Parathyroid adenoma (tissue), 2 donors: ENCODE measurements around the gene EMX1.

Experiments
- H2AFZ ChIP-seq: fragments of 300-600 bp; sonication (generic); one replicate; pipeline ENCODE4 v1.7.0; 2017; ENCODE audit warnings: antibody characterized with exemption, mild to moderate bottlenecking
- H3K27ac ChIP-seq: fragments of 300-600 bp; sonication (generic); one replicate; pipeline ENCODE4 v1.7.0; 2017
- H3K27me3 ChIP-seq: fragments of 300-600 bp; sonication (generic); one replicate; pipeline ENCODE4 v1.7.0; 2017; ENCODE audit warnings: low read length; ENCODE audit not compliant: control insufficient read depth, insufficient read depth
- H3K36me3 ChIP-seq: fragments of 300-600 bp; sonication (generic); one replicate; pipeline ENCODE4 v1.7.0; 2017; ENCODE audit warnings: low read length; ENCODE audit not compliant: control insufficient read depth, insufficient read depth
- H3K4me1 ChIP-seq: fragments of 300-600 bp; sonication (generic); one replicate; pipeline ENCODE4 v1.7.0; 2017; ENCODE audit warnings: control low read depth
- H3K4me2 ChIP-seq: fragments of 300-600 bp; sonication (generic); one replicate; pipeline ENCODE4 v1.7.0; 2017; ENCODE audit warnings: low read length
- H3K4me3 ChIP-seq: fragments of 300-600 bp; sonication (generic); one replicate; pipeline ENCODE4 v1.7.0; 2017; ENCODE audit warnings: low read depth, low read length
- H3K79me2 ChIP-seq: fragments of 300-600 bp; sonication (generic); one replicate; pipeline ENCODE4 v1.7.0; 2017; ENCODE audit warnings: control low read depth
- H3K9ac ChIP-seq: fragments of 300-600 bp; sonication (generic); one replicate; pipeline ENCODE4 v1.7.0; 2017; ENCODE audit warnings: mild to moderate bottlenecking
- H3K9me3 ChIP-seq: fragments of 300-600 bp; sonication (generic); one replicate; pipeline ENCODE4 v1.7.0; 2017; ENCODE audit warnings: low read length; ENCODE audit not compliant: control insufficient read depth
- TF ChIP-seq, protein P1 (sequence below): fragments of 300-600 bp; sonication (generic); IDR thresholded peaks from one replicate; pipeline ENCODE4 v1.7.0; 2017; ENCODE audit warnings: antibody characterized with exemption, mild to moderate bottlenecking
- donor health status: primary hyperparathyroidism.

EMX1 gene

DNA sequence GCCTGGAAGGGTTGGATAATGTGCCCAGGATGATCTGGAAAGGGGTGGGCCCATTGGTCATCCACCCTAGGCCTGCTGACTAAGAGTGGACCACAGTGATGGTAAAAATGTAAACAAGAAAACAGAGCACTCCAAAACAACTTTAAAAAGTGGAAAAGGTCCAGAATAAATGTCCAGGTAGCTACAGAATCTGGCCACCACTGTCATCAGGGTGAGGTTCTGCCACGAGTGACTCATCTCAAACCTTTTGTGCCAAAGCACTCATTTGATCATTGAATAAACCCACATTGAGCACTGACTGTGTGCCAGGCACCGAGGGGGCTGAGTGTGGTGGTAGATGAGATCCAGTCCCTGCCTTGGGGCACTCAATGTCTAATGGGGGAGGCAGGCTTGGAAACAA, 64.9 kb downstream of the EMX1 start:
- TF ChIP-seq, protein P1, sequence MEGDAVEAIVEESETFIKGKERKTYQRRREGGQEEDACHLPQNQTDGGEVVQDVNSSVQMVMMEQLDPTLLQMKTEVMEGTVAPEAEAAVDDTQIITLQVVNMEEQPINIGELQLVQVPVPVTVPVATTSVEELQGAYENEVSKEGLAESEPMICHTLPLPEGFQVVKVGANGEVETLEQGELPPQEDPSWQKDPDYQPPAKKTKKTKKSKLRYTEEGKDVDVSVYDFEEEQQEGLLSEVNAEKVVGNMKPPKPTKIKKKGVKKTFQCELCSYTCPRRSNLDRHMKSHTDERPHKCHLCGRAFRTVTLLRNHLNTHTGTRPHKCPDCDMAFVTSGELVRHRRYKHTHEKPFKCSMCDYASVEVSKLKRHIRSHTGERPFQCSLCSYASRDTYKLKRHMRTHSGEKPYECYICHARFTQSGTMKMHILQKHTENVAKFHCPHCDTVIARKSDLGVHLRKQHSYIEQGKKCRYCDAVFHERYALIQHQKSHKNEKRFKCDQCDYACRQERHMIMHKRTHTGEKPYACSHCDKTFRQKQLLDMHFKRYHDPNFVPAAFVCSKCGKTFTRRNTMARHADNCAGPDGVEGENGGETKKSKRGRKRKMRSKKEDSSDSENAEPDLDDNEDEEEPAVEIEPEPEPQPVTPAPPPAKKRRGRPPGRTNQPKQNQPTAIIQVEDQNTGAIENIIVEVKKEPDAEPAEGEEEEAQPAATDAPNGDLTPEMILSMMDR, result no peak
- H3K4me3 ChIP-seq, result no peak overlapping the region

DNA sequence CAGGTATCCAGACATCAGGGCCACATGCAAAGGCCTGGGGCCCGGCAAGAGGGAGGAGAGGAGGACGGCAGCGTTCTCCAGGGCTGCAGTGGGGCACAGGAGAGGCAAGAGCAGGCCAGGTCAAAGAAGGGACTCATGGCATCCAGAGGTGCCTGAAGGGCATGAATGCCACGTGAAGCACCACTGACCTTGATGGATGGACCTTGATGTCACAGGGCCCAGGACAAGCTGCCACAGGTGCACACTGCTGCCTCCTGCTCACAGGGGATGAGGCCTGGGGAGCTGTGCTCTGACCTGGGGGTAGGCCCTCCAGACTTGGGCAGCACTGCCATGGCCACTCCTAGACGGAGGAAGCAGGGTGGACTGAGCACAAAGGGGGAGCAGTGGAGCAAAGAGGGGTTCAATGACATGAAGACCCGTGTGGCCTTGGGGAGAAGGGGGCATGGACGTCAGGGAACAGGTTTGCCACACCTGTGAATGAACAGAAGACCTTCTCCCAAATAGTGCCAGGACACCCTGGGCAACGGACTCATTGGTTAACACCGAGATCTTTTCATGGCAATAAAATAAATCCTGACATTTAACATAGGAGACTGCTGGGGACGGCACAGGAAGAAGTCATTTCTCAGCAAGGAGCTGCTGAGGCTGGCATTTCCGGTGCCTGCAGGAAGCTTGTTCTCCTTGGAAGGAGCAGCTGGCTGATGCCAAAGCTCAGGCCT, 65.6 kb downstream of the EMX1 start:
- Histone ChIP-seq H3K4me2 (no peak overlapping the region), H3K36me3 (no peaks in the 10 kb centered on the region), H3K79me2 (no peaks in the 10 kb centered on the region), H3K27ac (no peak overlapping the region), H2AFZ (no peak overlapping the region), H3K4me3 (no peak overlapping the region), H3K4me1 (peaks cover 10% of the 10 kb centered on the region), H3K9ac (no peak overlapping the region), H3K9me3 (no peaks in the 10 kb centered on the region), H3K27me3 (no peaks in the 10 kb centered on the region)
- TF ChIP-seq, protein P1, result no peak

More for the DNA sequence above, 64.9 kb downstream of the EMX1 start:
- Histone ChIP-seq H3K36me3 (no peaks in the 10 kb centered on the region), H3K79me2 (no peaks in the 10 kb centered on the region), H3K27ac (no peak overlapping the region), H2AFZ (no peak overlapping the region), H3K9ac (no peak overlapping the region), H3K4me2 (no peak overlapping the region), H3K9me3 (no peaks in the 10 kb centered on the region), H3K27me3 (no peaks in the 10 kb centered on the region), H3K4me1 (peaks cover 10% of the 10 kb centered on the region)

DNA sequence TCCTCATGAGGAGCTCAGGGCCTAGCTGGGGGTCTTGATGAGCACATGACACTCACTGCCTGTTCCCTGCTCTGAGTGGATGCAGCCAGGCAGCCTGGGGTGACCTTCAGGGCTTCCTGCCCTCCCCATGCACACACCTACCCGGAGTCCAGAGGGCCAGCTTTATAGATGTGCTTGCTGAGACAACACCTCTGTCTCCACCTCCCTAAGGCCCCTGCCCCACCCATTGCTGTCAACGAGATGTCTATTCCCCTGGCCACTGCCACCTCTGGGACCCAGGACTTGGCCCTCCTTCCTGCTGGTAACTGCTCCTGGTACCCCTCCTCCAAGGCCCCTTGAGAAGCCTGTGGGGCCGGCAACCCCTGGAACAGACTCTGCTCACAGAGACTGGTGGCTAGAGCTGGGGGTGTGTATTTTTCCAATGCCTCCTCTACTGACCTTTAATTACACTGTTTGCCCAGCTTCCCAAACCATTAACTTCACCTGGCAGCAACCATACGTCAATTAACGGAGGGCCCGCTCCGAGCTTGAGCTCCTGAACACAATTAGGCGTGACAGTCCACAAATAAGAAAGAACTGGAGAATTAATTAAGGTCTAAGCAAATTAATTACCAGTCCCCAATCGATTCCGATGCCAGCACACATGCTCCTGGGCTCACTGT, 66.3 kb downstream of the EMX1 start:
- no peak overlapping the region for H3K27ac ChIP-seq
- H3K9ac ChIP-seq, result no peak overlapping the region
- H3K4me2 ChIP-seq, result no peak overlapping the region

DNA sequence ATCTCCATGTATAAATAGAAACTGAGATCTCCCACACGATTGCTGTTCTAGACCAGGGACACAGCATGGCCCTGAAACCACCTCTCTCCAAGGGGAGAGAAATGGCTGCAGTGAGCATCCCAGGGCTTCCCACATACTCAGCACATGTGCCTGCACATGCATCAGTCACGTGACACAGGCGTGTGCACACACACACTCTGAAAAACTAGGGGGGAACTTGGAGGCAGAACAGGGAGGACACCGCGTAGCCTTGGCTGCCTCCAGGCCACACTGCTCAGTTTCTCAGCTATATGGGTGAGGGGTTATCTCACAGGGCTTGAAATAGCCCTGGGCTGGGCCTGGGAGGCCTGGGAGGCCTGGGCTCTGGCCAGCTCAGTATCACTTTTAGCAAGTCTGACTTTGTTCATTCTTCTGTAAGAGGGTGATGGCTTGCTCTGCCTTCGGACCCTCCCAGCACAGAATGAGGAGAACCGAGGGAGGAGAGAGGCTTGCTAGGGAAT, 66.9 kb downstream of the EMX1 start:
- no peaks in the 10 kb centered on the region for H3K36me3 ChIP-seq
- H3K27me3 ChIP-seq, result no peaks in the 10 kb centered on the region
- H3K4me1 ChIP-seq, result peaks cover 10% of the 10 kb centered on the region
- no peaks in the 10 kb centered on the region for H3K79me2 ChIP-seq
- TF ChIP-seq, protein P1, result no peak
- no peak overlapping the region for H3K27ac ChIP-seq
- H3K9ac ChIP-seq, result no peak overlapping the region
- no peak overlapping the region for H2AFZ ChIP-seq
- no peak overlapping the region for H3K4me3 ChIP-seq
- H3K9me3 ChIP-seq, result no peaks in the 10 kb centered on the region
- H3K4me2 ChIP-seq, result no peak overlapping the region

More for the DNA sequence above, 66.3 kb downstream of the EMX1 start:
- TF ChIP-seq, protein P1, result no peak
- Histone ChIP-seq H3K27me3 (no peaks in the 10 kb centered on the region), H3K4me1 (peaks cover 10% of the 10 kb centered on the region), H3K4me3 (no peak overlapping the region), H3K36me3 (no peaks in the 10 kb centered on the region), H3K79me2 (no peaks in the 10 kb centered on the region), H2AFZ (no peak overlapping the region), H3K9me3 (no peaks in the 10 kb centered on the region)
